GM06990 (cell line): ENCODE measurements around the gene HTR3D.

Source experiments
- DNase-seq: peaks from one replicate; pipeline ENCODE4 v3.0.0-alpha.2; 2011; ENCODE audit not compliant: insufficient read length; ENCODE audit errors: extremely low read depth
- H3K27me3 ChIP-seq: replicated peaks from 2 replicates; pipeline ENCODE4 v1.6.0; 2011; ENCODE audit warnings: low read length; ENCODE audit not compliant: control insufficient read depth, insufficient read depth
- H3K36me3 ChIP-seq: 2 replicates; pipeline ENCODE4 v1.5.1; 2011; ENCODE audit warnings: low read length; ENCODE audit not compliant: control insufficient read depth, insufficient read depth
- H3K4me3 ChIP-seq: replicated peaks from 2 replicates; pipeline ENCODE4 v1.5.1; 2011; ENCODE audit warnings: low read depth, mild to moderate bottlenecking, control low read depth, low read length
- CTCF ChIP-seq: IDR thresholded peaks from 2 replicates; pipeline ENCODE4 v1.5.1; 2011; ENCODE audit warnings: low read length, control low read depth, mild to moderate bottlenecking, inconsistent platforms; ENCODE audit not compliant: insufficient read depth, poor library complexity, severe bottlenecking

The HTR3D gene

GRCh38 chr3:184011937-184012889, 19.3 kb upstream of the HTR3D start:
- DNase-seq: no peak
- TF ChIP-seq CTCF: no peak
- no peak overlapping the region for H3K4me3 ChIP-seq
- H3K36me3 ChIP-seq: no peaks in the 10 kb centered on the region
- H3K27me3 ChIP-seq: no peaks in the 10 kb centered on the region

- no peak for DNase-seq
- H3K4me3 ChIP-seq: no peak overlapping the region
- TF ChIP-seq CTCF: no peak
These were observed 16.0 kb upstream of the HTR3D start for GRCh38 chr3:184015381-184016019.

GRCh38 chr3:184016169-184016570, 15.4 kb upstream of the HTR3D start:
- no peak for DNase-seq
- Histone ChIP-seq H3K27me3 (no peaks in the 10 kb centered on the region), H3K36me3 (no peaks in the 10 kb centered on the region), H3K4me3 (no peak overlapping the region)
- no peak for TF ChIP-seq CTCF

More at GRCh38 chr3:184015381-184016019, 16.0 kb upstream of the HTR3D start:
- no peaks in the 10 kb centered on the region for H3K27me3 ChIP-seq
- no peaks in the 10 kb centered on the region for H3K36me3 ChIP-seq

DNA sequence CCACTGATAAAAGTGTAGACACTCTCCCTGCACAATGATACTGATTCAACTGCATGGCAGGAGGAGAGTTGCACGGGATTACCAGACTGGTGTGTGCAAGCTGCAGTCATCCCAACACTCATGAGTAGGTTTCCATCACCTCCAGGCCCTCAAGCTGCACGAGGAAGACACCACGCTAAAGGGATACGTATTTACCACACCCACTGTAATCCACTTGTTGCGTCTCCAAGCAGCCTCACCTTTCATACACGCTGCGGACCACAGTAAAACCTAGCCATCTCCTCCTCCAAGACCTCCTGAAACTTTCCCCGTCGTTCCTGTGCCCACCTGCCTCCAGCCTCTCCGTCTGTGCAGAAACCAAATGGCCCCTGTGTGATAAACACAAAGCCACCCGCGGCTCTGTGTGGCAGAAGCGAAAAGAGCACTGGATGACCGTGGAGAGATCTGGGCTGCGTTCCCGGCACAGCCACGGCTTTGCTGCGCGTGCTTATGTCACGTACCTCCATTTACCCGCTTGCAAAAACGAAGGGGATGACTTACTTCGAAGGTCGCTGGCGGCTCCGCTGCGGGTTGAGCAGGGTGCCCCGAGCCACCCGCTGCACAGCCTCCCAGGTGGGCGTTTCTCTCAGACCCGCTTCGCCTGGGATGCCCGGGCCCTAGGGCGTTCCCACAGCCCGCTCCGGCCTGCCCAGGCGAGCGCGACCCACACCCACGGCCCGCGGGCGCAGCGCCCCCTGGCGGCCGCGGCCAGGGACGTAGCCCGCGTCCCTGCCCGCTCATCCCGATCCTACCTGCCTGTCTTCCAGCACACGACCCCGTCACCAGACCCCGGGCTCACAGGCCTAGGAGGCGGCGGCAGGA, 14.5 kb upstream of the HTR3D start:
- no peaks in the 10 kb centered on the region for H3K36me3 ChIP-seq
- TF ChIP-seq CTCF: peak; percentile 62
- peak overlapping the region; percentile 81 for H3K4me3 ChIP-seq
- H3K27me3 ChIP-seq: no peaks in the 10 kb centered on the region
- peak; percentile 80 for DNase-seq

- TF ChIP-seq CTCF: peak; percentile 1
- H3K36me3 ChIP-seq: no peaks in the 10 kb centered on the region
- peak within 1 kb of the TSS; percentile 81 for H3K4me3 ChIP-seq
- H3K27me3 ChIP-seq: no peaks in the 10 kb centered on the region
- peak; percentile 86 for DNase-seq
These were observed 13.7 kb upstream of the HTR3D start, which contains the start of gene ABCC5 for GRCh38 chr3:184017672-184018423. Gene ABCC5, minus strand, starts transcription at chr3:184017884. Its CDS starts 3,492 bp downstream, at chr3:184014392.
